GM12891 (cell line): ENCODE results near the gene PHLPP1.

Source experiments
- POLR2A ChIP-seq: IDR thresholded peaks from 2 replicates; pipeline ENCODE4 v1.6.1; 2011; ENCODE audit warnings: low read depth, low read length, control low read depth
- POLR2AphosphoS5 ChIP-seq: IDR thresholded peaks from 2 replicates; pipeline ENCODE4 v1.6.1; 2011; ENCODE audit warnings: low read depth, low read length, control low read depth
- POU2F2 ChIP-seq: IDR thresholded peaks from 2 replicates; pipeline ENCODE4 v1.6.1; 2011; ENCODE audit warnings: low read depth, mild to moderate bottlenecking, control low read depth, low read length, moderate library complexity

DNA sequence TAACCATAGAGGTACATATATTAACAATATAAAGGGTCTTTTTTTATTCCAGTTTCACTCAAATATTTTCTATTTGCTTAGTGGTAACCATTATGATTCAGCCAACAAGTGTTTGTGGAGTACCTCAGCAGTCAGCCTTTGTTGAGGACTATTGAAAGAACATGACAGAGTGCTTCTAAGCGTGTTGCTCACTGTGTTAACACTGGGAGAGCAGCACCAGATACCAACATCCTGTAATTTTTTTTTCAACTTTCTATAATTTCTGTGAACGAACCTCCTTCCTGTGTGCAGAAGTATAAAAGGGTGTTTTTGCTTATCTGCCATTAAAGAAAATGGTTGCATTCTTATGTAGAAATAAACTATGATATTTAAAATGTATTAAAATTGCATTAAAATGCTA lies 239.0 kb downstream of the PHLPP1 start:
- TF ChIP-seq POLR2AphosphoS5 (no peak), POLR2A (no peak), POU2F2 (no peak)
